Measurements from ENCODE around the gene SELL.
"Not testable (repeated sequence)": the region's sequence is repeated elsewhere in the genome, so short reads cannot be mapped to it uniquely, and the experiment has no call there.

SELL gene

GRCh38 chr1:169662680-169663079 lies 48.7 kb downstream of the SELL start:
- DNase-seq: not testable (repeated sequence)

GRCh38 chr1:169661066-169661465 lies 50.4 kb downstream of the SELL start:
- not testable (repeated sequence) for DNase-seq

GRCh38 chr1:169658777-169659176 lies 52.6 kb downstream of the SELL start:
- DNase-seq: not testable (repeated sequence)

GRCh38 chr1:169653873-169654272 lies 57.5 kb downstream of the SELL start:
- no peak for DNase-seq

- no peak for DNase-seq
Observed at GRCh38 chr1:169651035-169651434, 60.4 kb downstream of the SELL start.

- DNase-seq: no peak
Observed at GRCh38 chr1:169650551-169650950, 60.9 kb downstream of the SELL start.

GRCh38 chr1:169648709-169649108 lies 62.7 kb downstream of the SELL start:
- no peak for DNase-seq

GRCh38 chr1:169648187-169648586 lies 63.2 kb downstream of the SELL start:
- no peak for DNase-seq

- no peak for DNase-seq
Observed at GRCh38 chr1:169647512-169647911, 63.9 kb downstream of the SELL start.

GRCh38 chr1:169644297-169644696 lies 67.1 kb downstream of the SELL start:
- DNase-seq: no peak

Measured in NCI-H1436 (cell line).